Mesendoderm (in vitro differentiated cells): Measurements from ENCODE around the gene LGALS7.
"Not testable (repeated sequence)": the region's sequence is repeated elsewhere in the genome, so short reads cannot be mapped to it uniquely, and the experiment has no call there.

ENCODE experiments used
- DNase-seq: peaks from one replicate; pipeline ENCODE4 v3.0.0; 2013
- H2AK5ac ChIP-seq: 2 replicates; pipeline ENCODE4 v1.6.1; 2013; ENCODE audit warnings: low read length, inconsistent platforms
- H2BK120ac ChIP-seq: 2 replicates; pipeline ENCODE4 v1.6.1; 2013; ENCODE audit warnings: low read depth, mild to moderate bottlenecking, low read length, moderate library complexity, mixed read lengths
- H2BK15ac ChIP-seq: replicated peaks from 2 replicates; pipeline ENCODE4 v1.6.1; 2013; ENCODE audit warnings: low read depth, mild to moderate bottlenecking, moderate library complexity
- H2BK5ac ChIP-seq: 2 replicates; pipeline ENCODE4 v1.6.1; 2013; ENCODE audit warnings: low read length, inconsistent platforms
- H3K18ac ChIP-seq: 2 replicates; pipeline ENCODE4 v1.6.1; 2013; ENCODE audit warnings: mild to moderate bottlenecking, low read length, mixed read lengths
- H3K23ac ChIP-seq: one replicate; pipeline ENCODE4 v1.6.1; 2013; ENCODE audit warnings: low read length
- H3K27ac ChIP-seq: 2 replicates; pipeline ENCODE4 v1.5.1; 2013; ENCODE audit warnings: low read depth, mild to moderate bottlenecking, inconsistent platforms, low read length, moderate library complexity
- H3K27me3 ChIP-seq: 2 replicates; pipeline ENCODE4 v1.6.1; 2013; ENCODE audit warnings: low read length, control low read depth, mild to moderate bottlenecking, inconsistent platforms; ENCODE audit not compliant: insufficient read depth, poor library complexity
- H3K36me3 ChIP-seq: 2 replicates; pipeline ENCODE4 v1.6.1; 2013; ENCODE audit warnings: low read length, inconsistent platforms; ENCODE audit not compliant: control insufficient read depth, insufficient read depth
- H3K4ac ChIP-seq: one replicate; pipeline ENCODE4 v1.6.1; 2013; ENCODE audit warnings: low read depth, mild to moderate bottlenecking, low read length, moderate library complexity
- H3K4me1 ChIP-seq: 2 replicates; pipeline ENCODE4 v1.6.1; 2013; ENCODE audit warnings: low read depth, low read length, inconsistent platforms; ENCODE audit not compliant: control insufficient read depth
- H3K4me2 ChIP-seq: 2 replicates; pipeline ENCODE4 v1.6.1; 2013; ENCODE audit warnings: low read length
- H3K4me3 ChIP-seq: 2 replicates; pipeline ENCODE4 v1.5.1; 2013; ENCODE audit warnings: mild to moderate bottlenecking, low read length
- H3K56ac ChIP-seq: one replicate; pipeline ENCODE4 v1.6.1; 2013; ENCODE audit warnings: low read length
- H3K79me1 ChIP-seq: 2 replicates; pipeline ENCODE4 v1.6.1; 2013; ENCODE audit warnings: low read length, inconsistent platforms
- H3K79me2 ChIP-seq: 2 replicates; pipeline ENCODE4 v1.6.1; 2013; ENCODE audit warnings: mild to moderate bottlenecking, low read length; ENCODE audit not compliant: control insufficient read depth, insufficient read depth
- H3K9ac ChIP-seq: 2 replicates; pipeline ENCODE4 v1.6.1; 2013; ENCODE audit warnings: low read length, inconsistent platforms
- H4K5ac ChIP-seq: one replicate; pipeline ENCODE4 v1.6.1; 2013; ENCODE audit warnings: low read length
- H4K8ac ChIP-seq: one replicate; pipeline ENCODE4 v1.6.1; 2013; ENCODE audit warnings: low read depth, mild to moderate bottlenecking, control low read depth, low read length, moderate library complexity
- WGBS: extraction: QIAGEN DNeasy Blood & Tissue Kit; methylation state at CpG from one replicate; pipeline ENCODE4 v1.1.7; 2013; ENCODE audit warnings: low lambda C conversion rate, missing lambda C conversion rate; ENCODE audit not compliant: insufficient coverage; ENCODE audit errors: extremely low coverage; 5-methylcytosine and 5-hydroxymethylcytosine counted together

LGALS7 gene

DNA sequence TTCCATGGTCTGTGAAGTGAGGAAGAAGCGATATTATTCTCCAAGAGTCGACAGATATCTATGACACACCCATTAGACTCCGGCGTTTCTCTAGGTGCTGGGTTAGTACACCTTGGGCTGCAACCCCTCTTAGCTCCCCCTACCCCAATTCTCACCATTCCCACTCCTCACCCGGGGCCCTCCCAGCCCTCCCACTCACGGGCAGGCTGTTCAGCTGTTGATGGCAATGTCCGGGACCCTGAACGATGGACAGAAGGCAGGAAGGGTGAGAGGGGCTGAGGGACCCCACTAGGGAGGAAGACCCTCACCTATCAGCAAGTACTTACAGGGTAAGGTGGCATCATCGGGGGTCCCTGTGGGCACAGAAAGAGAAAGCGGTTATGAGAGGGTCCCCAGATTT lies 30.2 kb upstream of the LGALS7 start:
- no CpG with 5 or more reads among the region's 10 CpGs for WGBS
- Histone ChIP-seq H3K27me3 (no peaks in the 10 kb centered on the region), H3K79me2 (no peaks in the 10 kb centered on the region), H3K4me1 (no peaks in the 10 kb centered on the region), H2BK15ac (no peak overlapping the region), H3K23ac (no peak overlapping the region), H3K4me2 (no peak overlapping the region), H3K79me1 (no peaks in the 10 kb centered on the region), H3K36me3 (no peaks in the 10 kb centered on the region), H2BK5ac (no peak overlapping the region), H4K8ac (no peak overlapping the region), H3K9ac (no peak overlapping the region), H3K18ac (no peak overlapping the region), H3K4ac (no peak overlapping the region), H2BK120ac (no peak overlapping the region), H2AK5ac (no peak overlapping the region), H3K4me3 (no peak overlapping the region), H3K56ac (no peak overlapping the region), H3K27ac (no peak overlapping the region), H4K5ac (no peak overlapping the region)
- no peak for DNase-seq

DNA sequence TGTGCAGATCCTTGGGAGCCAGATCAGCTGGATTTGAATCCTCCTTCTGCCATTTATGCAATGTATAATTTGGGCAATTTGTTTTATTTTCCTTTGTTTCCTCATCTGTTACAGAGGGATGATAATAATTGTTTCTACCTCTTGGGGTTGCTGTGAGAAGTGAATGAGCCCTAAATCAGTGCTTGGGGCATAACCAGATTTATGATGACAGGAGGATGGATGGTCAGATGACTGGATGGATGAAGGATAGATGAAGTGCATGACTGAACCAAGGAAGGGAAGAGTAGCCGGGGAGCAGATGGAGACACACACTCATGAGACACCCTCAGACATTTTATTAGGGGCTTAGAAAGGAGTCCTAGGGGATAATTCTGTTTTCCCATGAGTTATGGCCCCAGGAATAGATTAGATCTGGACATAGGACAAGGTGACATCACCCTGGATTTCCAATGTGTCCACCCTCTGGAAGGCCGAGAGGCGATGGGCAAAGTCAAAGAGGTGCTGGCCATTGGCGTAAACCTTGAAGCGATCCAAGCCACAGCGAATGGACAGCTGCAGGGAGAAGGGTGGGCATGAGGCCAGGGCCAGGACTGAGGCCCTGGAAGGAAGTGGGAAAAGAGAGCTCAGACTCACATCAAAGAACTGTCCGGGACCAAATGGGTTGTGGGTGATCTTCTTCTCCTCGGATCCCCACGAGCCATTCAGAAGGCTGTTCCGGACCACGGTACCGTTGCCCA lies 28.2 kb upstream of the LGALS7 start:
- Histone ChIP-seq H3K4me3 (no peak overlapping the region), H3K18ac (no peak overlapping the region)

GRCh38 chr19:38800577-38801347 lies 27.4 kb upstream of the LGALS7 start:
- Histone ChIP-seq H2BK120ac (no peak overlapping the region), H3K9ac (no peak overlapping the region), H2AK5ac (no peak overlapping the region), H4K5ac (no peak overlapping the region), H3K56ac (no peak overlapping the region), H2BK15ac (no peak overlapping the region), H3K27me3 (no peaks in the 10 kb centered on the region), H3K4me1 (no peaks in the 10 kb centered on the region), H3K4me2 (no peak overlapping the region), H3K79me1 (no peaks in the 10 kb centered on the region), H4K8ac (no peak overlapping the region), H3K23ac (no peak overlapping the region), H3K18ac (no peak overlapping the region), H3K36me3 (no peaks in the 10 kb centered on the region), H3K27ac (no peak overlapping the region), H2BK5ac (no peak overlapping the region), H3K4me3 (no peak overlapping the region), H3K4ac (no peak overlapping the region), H3K79me2 (no peaks in the 10 kb centered on the region)
- DNase-seq = no peak
- WGBS = 100% methylated on average over 3 of the region's 5 CpGs

More for the DNA sequence above, 28.2 kb upstream of the LGALS7 start:
- Histone ChIP-seq H3K27ac (no peak overlapping the region), H3K56ac (no peak overlapping the region), H2AK5ac (no peak overlapping the region), H3K4ac (no peak overlapping the region), H2BK5ac (no peak overlapping the region), H3K36me3 (no peaks in the 10 kb centered on the region), H3K4me2 (no peak overlapping the region), H4K8ac (no peak overlapping the region), H3K23ac (no peak overlapping the region), H2BK120ac (no peak overlapping the region), H3K9ac (no peak overlapping the region), H3K79me1 (no peaks in the 10 kb centered on the region), H2BK15ac (no peak overlapping the region), H3K27me3 (no peaks in the 10 kb centered on the region), H3K79me2 (no peaks in the 10 kb centered on the region), H3K4me1 (no peaks in the 10 kb centered on the region), H4K5ac (no peak overlapping the region)
- WGBS = no CpG with 5 or more reads among the region's 12 CpGs
- no peak for DNase-seq

DNA sequence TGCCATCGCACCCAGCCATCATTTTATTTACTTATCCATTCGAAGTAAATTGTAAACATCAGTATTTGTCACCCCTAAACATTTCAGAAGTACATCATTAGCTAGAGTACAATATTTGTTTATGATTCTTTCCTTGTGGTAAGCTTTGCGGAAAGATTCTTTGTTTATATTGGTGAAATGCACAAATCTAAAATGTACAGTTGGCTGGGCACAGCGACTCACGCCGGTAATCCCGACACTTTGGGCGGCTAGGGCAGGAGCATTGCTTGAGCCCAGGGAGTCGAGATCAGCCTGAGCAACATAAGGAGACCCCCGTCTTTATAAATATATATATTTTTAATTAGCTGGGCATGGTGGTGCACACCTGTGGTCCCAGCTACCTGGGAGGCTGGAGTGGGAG lies 25.8 kb upstream of the LGALS7 start:
- H3K79me2 ChIP-seq = no peaks in the 10 kb centered on the region
- no peak overlapping the region for H3K4ac ChIP-seq
- no peak overlapping the region for H4K8ac ChIP-seq
- H3K4me1 ChIP-seq = no peaks in the 10 kb centered on the region
- H3K4me3 ChIP-seq = no peak overlapping the region
- H2BK15ac ChIP-seq = no peak overlapping the region
- H2AK5ac ChIP-seq = no peak overlapping the region
- no peak overlapping the region for H3K9ac ChIP-seq
- no peak overlapping the region for H2BK120ac ChIP-seq
- H3K27me3 ChIP-seq = no peaks in the 10 kb centered on the region
- no peak overlapping the region for H3K23ac ChIP-seq
- no peak overlapping the region for H4K5ac ChIP-seq
- DNase-seq = no peak
- no peak overlapping the region for H2BK5ac ChIP-seq
- H3K27ac ChIP-seq = no peak overlapping the region
- no peaks in the 10 kb centered on the region for H3K36me3 ChIP-seq
- H3K56ac ChIP-seq = no peak overlapping the region
- no peak overlapping the region for H3K4me2 ChIP-seq
- H3K79me1 ChIP-seq = no peaks in the 10 kb centered on the region
- no peak overlapping the region for H3K18ac ChIP-seq
- WGBS = no CpG with 5 or more reads among the region's 10 CpGs

- WGBS = no CpG with 5 or more reads among the region's 33 CpGs
- not testable (repeated sequence) for H2BK120ac ChIP-seq
Observed at GRCh38 chr19:38797781-38798180, 24.5 kb upstream of the LGALS7 start.

More at GRCh38 chr19:38797781-38798180, 24.5 kb upstream of the LGALS7 start:
- H3K9ac ChIP-seq, H3K56ac ChIP-seq, H3K18ac ChIP-seq, H3K4ac ChIP-seq, H3K79me1 ChIP-seq, H3K27me3 ChIP-seq, H3K4me1 ChIP-seq, H3K4me3 ChIP-seq, H4K5ac ChIP-seq, H3K4me2 ChIP-seq, H2BK5ac ChIP-seq, H3K23ac ChIP-seq, H3K27ac ChIP-seq, DNase-seq, H3K36me3 ChIP-seq, H2BK15ac ChIP-seq, H4K8ac ChIP-seq, H3K79me2 ChIP-seq, H2AK5ac ChIP-seq: not testable (repeated sequence)
